ENCODE measurements around the gene SLC27A5. TPM values are rescaled to one million over a fixed set of nuclear protein-coding genes. Genes with fewer than 3 reads are reported as not detected.

The SLC27A5 gene
- total RNA-seq, 4 donors from 2014 or later = 10.5 to 17.7 (median 13.4) TPM

DNA sequence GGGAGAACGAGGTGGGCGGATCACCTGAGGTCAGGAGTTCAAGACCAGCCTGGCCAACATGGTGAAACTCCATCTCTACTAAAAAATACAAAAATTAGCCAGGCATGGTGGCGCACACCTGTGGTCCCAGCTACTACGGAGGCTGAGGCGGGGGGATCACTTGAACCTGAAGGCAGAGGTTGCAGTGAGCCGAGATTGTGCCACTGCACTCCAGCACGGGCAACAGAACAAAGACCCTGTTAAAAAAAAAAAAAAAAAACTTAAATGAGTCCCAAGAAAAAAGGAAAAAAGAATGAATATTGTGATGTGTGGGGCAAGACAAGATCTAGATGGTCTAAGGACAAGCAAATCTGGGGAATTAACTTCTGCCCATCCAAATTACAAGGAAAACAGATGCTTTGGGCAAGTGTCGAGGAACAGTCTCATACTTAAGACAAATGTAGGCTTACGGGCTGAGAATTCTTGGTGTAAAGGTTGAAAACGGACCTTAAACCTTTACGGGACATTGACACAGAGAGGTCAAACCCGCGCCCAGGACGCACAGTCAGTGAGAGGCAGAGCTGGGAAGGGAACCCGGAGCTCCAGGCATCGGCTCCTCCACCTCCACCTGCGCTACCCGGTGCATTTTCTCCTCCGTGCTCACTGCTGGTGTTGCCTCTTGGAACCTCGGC, 45.6 kb downstream of the SLC27A5 start:
- TF ChIP-seq POLR2A (IDR thresholded peaks at IDR 0.05) (no peak), EP300 (IDR thresholded peaks at IDR 0.05) (no peak)
- TF ChIP-seq, protein P1, sequence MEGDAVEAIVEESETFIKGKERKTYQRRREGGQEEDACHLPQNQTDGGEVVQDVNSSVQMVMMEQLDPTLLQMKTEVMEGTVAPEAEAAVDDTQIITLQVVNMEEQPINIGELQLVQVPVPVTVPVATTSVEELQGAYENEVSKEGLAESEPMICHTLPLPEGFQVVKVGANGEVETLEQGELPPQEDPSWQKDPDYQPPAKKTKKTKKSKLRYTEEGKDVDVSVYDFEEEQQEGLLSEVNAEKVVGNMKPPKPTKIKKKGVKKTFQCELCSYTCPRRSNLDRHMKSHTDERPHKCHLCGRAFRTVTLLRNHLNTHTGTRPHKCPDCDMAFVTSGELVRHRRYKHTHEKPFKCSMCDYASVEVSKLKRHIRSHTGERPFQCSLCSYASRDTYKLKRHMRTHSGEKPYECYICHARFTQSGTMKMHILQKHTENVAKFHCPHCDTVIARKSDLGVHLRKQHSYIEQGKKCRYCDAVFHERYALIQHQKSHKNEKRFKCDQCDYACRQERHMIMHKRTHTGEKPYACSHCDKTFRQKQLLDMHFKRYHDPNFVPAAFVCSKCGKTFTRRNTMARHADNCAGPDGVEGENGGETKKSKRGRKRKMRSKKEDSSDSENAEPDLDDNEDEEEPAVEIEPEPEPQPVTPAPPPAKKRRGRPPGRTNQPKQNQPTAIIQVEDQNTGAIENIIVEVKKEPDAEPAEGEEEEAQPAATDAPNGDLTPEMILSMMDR (IDR thresholded peaks at IDR 0.05) = no peak
- Histone ChIP-seq H3K36me3 (peaks cover 0 to 18% (median 0%) of the 10 kb centered on the region in 3 donors), H3K9me3 (no peaks in the 10 kb centered on the region), H3K4me3 (peak overlapping the region; percentile 30 to 100 (median 82)), H3K27ac (peak overlapping the region in 1 of 4 donors; percentile 84), H3K27me3 (no peaks in the 10 kb centered on the region), H3K4me1 (peaks cover 0 to 16% (median 7%) of the 10 kb centered on the region in 4 donors)
- no peak for DNase-seq (ENCODE audit: low spot score in 2 of 2)
- 34% methylated on average over 20 of the region's 20 CpGs for WGBS, 2 donors

DNA sequence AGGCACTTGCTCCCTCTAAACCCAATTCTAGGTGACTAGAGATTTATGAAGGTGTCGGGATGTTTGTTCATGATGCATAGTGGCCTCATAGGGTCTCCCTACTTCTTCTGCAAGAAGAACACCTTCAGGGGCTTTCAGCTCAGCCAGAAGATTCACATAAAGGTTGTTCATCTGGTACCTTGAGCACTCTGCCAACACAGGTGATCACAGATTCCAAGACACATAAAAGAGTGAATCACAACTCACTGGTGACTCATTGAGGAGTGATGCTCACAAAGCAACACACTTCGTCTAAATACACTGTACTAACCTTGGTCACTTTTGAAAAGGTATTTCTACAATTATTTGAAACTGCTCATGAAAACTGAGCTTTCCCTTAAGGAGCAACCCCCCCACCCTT, 51.8 kb downstream of the SLC27A5 start:
- no peak for TF ChIP-seq EP300 (IDR thresholded peaks at IDR 0.05)
- no peak for TF ChIP-seq POLR2A (IDR thresholded peaks at IDR 0.05)
- TF ChIP-seq, protein P1 (IDR thresholded peaks at IDR 0.05) = no peak
- no peaks in the 10 kb centered on the region for H3K27me3 ChIP-seq
- H3K9me3 ChIP-seq = no peaks in the 10 kb centered on the region
- H3K4me3 ChIP-seq = no peak overlapping the region
- 89 to 92% methylated on average over 2 of the region's 2 CpGs for WGBS, 2 donors
- H3K36me3 ChIP-seq = peaks cover 0 to 45% (median 4%) of the 10 kb centered on the region in 3 donors
- no peak overlapping the region for H3K27ac ChIP-seq
- no peak for DNase-seq (ENCODE audit: low spot score in 2 of 2)
- H3K4me1 ChIP-seq = no peaks in the 10 kb centered on the region

DNA sequence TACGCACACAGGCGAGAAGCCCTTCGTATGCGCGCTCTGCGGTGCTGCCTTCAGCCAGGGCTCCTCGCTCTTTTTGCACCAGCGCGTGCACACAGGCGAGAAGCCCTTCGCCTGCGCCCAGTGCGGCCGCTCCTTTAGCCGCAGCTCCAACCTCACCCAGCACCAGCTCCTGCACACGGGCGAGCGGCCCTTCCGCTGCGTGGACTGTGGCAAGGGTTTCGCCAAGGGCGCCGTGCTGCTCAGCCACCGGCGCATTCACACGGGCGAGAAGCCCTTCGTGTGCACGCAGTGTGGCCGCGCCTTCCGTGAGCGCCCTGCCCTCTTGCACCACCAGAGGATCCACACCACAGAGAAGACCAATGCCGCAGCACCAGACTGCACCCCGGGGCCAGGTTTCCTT, 55.7 kb downstream of the SLC27A5 start:
- no peak for DNase-seq (ENCODE audit: low spot score in 2 of 2)
- H3K4me3 ChIP-seq = no peak overlapping the region
- H3K9me3 ChIP-seq = no peaks in the 10 kb centered on the region
- TF ChIP-seq POLR2A (IDR thresholded peaks at IDR 0.05) (no peak), EP300 (IDR thresholded peaks at IDR 0.05) (no peak)
- TF ChIP-seq, protein P1 (IDR thresholded peaks at IDR 0.05) = no peak
- no peak overlapping the region for H3K27ac ChIP-seq
- WGBS, 2 donors = 96% methylated on average over 25 to 35 of the region's 35 CpGs
- H3K4me1 ChIP-seq = peaks cover 0 to 15% (median under 1%) of the 10 kb centered on the region in 4 donors
- H3K36me3 ChIP-seq = peaks cover 0 to 59% (median 4%) of the 10 kb centered on the region in 3 donors
- no peaks in the 10 kb centered on the region for H3K27me3 ChIP-seq

DNA sequence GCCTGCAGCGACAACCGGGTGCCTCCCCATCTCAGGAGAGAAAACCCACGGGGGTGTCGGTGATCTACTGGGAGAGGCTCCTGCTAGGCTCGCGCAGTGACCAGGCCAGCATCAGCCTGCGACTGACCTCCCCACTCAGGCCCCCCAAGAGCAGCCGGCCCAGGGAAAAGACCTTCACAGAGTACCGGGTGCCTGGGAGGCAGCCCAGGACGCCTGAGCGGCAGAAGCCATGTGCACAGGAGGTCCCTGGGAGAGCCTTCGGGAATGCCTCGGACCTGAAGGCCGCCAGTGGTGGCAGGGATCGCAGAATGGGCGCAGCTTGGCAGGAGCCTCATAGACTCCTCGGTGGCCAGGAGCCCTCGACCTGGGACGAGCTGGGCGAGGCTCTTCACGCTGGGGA, 56.5 kb downstream of the SLC27A5 start:
- WGBS, 2 donors = 92 to 94% methylated on average over 9 to 21 of the region's 21 CpGs
- H3K27ac ChIP-seq = no peak overlapping the region
- H3K4me3 ChIP-seq = no peak overlapping the region
- no peaks in the 10 kb centered on the region for H3K27me3 ChIP-seq
- peaks cover 0 to 59% (median 4%) of the 10 kb centered on the region in 3 donors for H3K36me3 ChIP-seq
- no peak for DNase-seq (ENCODE audit: low spot score in 2 of 2)
- peaks cover 0 to 22% (median 5%) of the 10 kb centered on the region in 4 donors for H3K4me1 ChIP-seq
- no peaks in the 10 kb centered on the region for H3K9me3 ChIP-seq
- TF ChIP-seq EP300 (IDR thresholded peaks at IDR 0.05) (no peak), POLR2A (IDR thresholded peaks at IDR 0.05) (no peak)
- TF ChIP-seq, protein P1 (IDR thresholded peaks at IDR 0.05) = no peak

DNA sequence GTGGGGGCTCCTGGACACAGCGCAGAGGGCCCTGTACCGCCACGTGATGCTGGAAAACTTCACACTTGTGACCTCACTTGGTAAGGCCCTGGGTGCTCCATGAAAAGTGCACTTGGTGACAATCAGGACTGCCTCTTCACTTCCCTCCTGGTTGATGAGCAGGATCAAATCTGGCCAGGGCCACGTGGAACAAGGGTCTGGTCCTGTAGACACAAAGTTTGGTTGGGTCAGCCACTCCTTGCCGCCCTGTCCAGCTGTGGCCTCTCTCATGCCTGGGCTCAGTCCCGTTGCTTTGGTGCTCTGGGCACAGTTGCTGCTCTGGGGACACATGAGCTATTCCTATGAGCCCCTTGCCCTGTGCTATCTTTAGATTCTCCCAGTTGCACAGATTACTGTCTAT, 58.0 kb downstream of the SLC27A5 start:
- Histone ChIP-seq H3K27ac (no peak overlapping the region), H3K27me3 (peaks cover 0 to 7% of the 10 kb centered on the region in 2 donors), H3K36me3 (peaks cover 0 to 50% (median 4%) of the 10 kb centered on the region in 3 donors), H3K4me3 (no peak overlapping the region), H3K9me3 (no peaks in the 10 kb centered on the region), H3K4me1 (peaks cover 0 to 22% (median 5%) of the 10 kb centered on the region in 4 donors)
- TF ChIP-seq EP300 (IDR thresholded peaks at IDR 0.05) = no peak
- TF ChIP-seq POLR2A (IDR thresholded peaks at IDR 0.05) = no peak
- TF ChIP-seq, protein P1 (IDR thresholded peaks at IDR 0.05) = no peak
- 80 to 93% methylated on average over 4 to 6 of the region's 6 CpGs for WGBS, 2 donors
- no peak for DNase-seq (ENCODE audit: low spot score in 2 of 2)

Data from tibial nerve (tissue), 4 donors.